Measurements from ENCODE around the gene UBE2G1. TPM values are rescaled to one million over a fixed set of nuclear protein-coding genes. Genes with fewer than 3 reads are reported as not detected.

UBE2G1 gene
- total RNA-seq, 3 donors from 2014 or later, result 71.3 to 73.0 (median 72.2) TPM

Other genes starting within 250 kb of the UBE2G1 start
- gene ZZEF1, start 223.6 kb downstream of the UBE2G1 start, total RNA-seq, result 10 to 100 TPM; 32.5 to 35.5 (median 34.6) TPM
- gene CYB5D2, start 223.5 kb downstream of the UBE2G1 start, total RNA-seq, result 1 to 10 TPM; 5.2 to 6.0 (median 5.2) TPM
- gene ANKFY1, start 102.7 kb downstream of the UBE2G1 start, total RNA-seq, result 10 to 100 TPM; 33.4 to 37.1 (median 34.8) TPM
- 1 to 10 TPM; 4.1 to 8.8 (median 6.1) TPM for gene SPNS3, start 67.3 kb upstream of the UBE2G1 start, total RNA-seq
- gene SPNS2, start 132.2 kb upstream of the UBE2G1 start, total RNA-seq, result under 1 TPM; 0.33 to 0.47 (median 0.46) TPM
- gene MYBBP1A, start 188.7 kb upstream of the UBE2G1 start, total RNA-seq, result 100 to 1,000 TPM; 261 to 278 (median 263) TPM
- gene GGT6, start 193.9 kb upstream of the UBE2G1 start, total RNA-seq, result not detected
- gene SMTNL2, start 217.9 kb upstream of the UBE2G1 start, total RNA-seq, result not detected